Femur (tissue), 1 donor: ENCODE results near the gene ARNT2.

ENCODE experiments used
- DNase-seq: peaks from one replicate; pipeline ENCODE4 v3.0.0-alpha.2; 2017

Gene ARNT2

DNA sequence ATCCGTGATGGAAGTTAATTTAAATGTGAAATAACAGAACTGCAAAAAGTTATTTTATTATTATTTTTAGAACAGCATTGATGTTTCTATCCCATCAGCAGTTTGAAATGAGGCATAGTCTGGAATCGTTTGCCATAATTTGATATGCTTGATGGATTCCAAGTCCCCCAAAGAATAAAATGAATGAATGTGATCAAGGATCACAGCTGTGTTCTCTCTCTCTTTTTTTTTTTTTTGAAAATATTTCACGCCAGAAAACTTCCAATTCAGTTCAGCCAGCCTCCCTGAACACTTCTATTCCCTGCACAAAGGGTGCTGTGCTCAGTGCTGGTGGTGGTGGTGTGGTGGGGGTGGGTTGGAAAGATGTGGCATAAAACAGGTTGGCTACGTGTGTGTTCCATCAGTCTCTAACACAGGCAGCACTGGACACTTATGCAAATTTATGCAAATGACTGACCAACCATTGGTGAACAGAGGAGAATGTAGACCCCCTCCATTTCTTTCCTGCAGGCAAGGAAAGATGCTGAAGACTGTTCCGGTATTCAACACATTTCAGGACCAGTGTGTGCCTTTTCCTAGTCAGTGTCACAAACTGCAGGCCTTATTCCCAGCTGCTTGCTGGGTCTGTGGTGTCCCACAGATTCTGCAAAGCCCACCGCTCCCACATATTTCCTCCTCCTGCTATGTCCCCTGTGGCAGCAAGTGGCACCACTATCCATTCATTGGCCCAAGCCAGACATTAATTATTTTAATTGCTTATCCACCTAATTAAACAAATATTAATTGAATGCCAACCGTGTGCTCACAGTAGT lies 10.6 kb downstream of the ARNT2 start:
- DNase-seq: no peak

DNA sequence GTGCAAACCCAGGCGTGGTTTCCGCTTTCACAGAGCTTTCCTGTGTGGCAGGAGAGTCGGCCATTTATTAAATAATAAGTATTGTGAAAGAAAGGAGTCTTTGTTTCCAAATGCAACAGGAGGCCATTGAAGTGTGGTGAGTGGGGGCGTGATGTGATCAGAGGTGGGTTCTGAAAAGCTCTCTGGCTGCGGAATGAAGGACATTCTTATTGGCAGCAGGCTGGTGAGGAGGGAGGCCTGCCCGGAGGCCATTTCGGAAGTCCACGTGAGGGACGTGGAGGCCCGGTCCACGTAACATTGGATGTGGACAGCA lies 11.1 kb downstream of the ARNT2 start:
- DNase-seq: no peak

DNA sequence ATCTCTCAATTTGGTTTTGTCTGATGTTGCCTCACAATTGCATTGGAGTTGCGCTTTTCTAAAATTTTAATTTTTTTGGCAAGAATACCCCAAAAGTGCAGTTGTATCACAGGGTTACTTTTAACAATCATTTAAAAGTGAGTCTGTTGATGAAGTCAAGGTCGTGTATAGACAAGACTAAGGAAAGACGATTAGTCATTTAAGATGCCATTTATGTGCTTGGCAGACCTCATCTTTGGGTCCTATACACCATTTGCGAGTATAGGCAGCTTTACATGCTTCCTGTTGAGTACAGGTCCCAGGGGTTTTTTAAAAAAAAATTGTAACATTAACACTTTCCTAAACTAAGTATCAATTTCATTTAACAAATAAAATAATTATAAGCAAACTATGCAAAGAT lies 12.5 kb downstream of the ARNT2 start:
- no peak for DNase-seq

GRCh38 chr15:80418892-80419537 lies 14.8 kb downstream of the ARNT2 start:
- no peak for DNase-seq

GRCh38 chr15:80419546-80419945 lies 15.4 kb downstream of the ARNT2 start:
- no peak for DNase-seq

- DNase-seq: no peak
These were observed 16.5 kb downstream of the ARNT2 start for GRCh38 chr15:80420658-80421057.

DNA sequence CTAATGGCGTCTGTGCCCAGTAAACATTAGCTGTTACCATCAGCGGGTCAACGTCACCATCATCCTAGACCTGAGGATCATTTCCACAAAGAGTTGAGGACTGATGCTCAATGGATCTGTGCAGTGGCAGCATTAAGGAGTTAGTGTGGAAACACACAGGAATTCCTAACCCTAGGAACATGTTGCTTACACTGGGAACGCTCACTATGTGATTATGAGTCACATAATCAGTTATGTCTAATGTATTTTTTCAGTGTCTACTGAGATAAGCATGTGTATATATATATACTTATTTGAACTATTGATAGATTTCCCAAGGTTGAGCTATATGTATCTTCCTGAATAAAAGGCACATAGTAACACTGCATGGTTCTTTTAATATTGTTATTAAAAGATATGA lies 19.0 kb downstream of the ARNT2 start:
- no peak for DNase-seq

GRCh38 chr15:80424381-80424780 lies 20.2 kb downstream of the ARNT2 start:
- no peak for DNase-seq

GRCh38 chr15:80426316-80426715 lies 22.1 kb downstream of the ARNT2 start:
- DNase-seq: peak; percentile 11

GRCh38 chr15:80429964-80430363 lies 25.8 kb downstream of the ARNT2 start:
- DNase-seq: no peak

GRCh38 chr15:80431635-80432344 lies 27.6 kb downstream of the ARNT2 start:
- DNase-seq: peak; percentile 8

DNA sequence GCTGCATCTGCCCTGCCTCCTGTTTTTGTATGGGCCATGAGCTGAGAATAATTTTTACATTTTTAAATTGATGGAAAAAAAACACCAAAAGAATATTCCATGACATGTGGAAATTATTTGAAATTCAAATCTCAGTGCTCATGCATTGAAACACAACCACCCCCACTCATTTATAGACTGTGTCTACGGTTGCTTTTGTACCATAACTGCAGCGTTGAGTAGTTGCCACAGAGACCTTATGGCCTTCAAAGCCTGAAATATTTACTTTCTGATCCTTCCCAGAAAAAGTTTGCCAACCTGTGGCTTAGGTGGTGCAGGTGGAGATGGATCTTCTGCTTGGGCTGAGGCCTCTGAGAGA lies 28.1 kb downstream of the ARNT2 start:
- no peak for DNase-seq

DNA sequence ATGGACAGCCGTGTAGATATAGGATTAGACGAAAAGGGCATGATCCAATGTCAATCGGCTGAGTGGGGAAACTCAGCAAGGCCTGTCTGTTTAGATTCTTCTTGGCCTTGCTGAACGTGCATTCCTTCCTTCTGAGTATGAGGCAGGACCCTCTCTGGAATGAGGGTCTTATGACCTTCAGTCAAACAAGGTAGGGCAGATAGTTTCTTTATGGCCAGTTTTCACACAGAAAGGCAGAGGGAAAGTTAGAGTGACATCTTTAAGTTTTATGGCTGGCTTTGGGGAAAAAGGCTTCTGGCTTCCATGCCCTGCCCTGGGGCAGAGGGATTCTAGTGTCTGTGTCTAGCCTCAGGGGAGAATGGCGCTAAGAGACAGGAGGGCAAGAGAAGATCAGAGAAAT lies 29.7 kb downstream of the ARNT2 start:
- no peak for DNase-seq

DNA sequence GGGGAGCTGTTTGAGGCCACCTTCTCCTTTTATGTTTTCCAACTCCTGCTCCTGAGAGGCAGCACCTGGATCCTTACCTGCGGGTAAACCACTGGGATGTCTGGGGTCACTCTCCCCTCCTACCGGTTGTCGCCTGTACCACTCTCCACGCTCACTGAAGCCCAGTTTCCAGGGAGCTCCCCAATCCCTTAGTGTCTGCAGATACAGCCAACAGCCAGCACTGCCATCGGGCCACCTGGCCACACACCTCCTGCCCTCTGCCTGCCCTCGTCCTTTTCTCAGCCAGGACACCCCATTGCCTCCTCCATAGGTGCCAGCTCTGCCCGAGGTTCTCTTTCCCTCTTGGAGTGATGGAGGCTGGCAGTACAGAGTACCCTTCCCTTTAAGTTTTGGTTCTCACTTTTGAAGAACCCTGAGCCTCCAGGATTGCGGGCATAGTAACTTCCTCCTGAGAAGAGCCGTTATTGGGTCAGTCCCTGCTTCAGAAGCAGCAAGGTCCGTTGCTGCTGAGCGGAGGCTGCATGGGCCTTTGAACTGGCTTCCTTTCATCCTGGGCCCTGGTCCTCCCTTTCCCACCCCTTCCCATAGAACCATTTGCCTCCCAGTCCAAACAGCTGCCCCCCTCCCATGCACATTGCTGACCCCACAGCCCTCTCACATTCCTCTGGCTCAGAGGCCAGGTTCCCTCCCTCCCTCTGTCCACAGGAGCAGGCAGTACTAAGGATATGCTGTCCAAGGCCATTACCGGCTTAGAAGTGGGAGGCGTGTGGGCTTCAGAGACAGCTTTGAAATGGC lies 30.9 kb downstream of the ARNT2 start:
- DNase-seq: peak; percentile 15

DNA sequence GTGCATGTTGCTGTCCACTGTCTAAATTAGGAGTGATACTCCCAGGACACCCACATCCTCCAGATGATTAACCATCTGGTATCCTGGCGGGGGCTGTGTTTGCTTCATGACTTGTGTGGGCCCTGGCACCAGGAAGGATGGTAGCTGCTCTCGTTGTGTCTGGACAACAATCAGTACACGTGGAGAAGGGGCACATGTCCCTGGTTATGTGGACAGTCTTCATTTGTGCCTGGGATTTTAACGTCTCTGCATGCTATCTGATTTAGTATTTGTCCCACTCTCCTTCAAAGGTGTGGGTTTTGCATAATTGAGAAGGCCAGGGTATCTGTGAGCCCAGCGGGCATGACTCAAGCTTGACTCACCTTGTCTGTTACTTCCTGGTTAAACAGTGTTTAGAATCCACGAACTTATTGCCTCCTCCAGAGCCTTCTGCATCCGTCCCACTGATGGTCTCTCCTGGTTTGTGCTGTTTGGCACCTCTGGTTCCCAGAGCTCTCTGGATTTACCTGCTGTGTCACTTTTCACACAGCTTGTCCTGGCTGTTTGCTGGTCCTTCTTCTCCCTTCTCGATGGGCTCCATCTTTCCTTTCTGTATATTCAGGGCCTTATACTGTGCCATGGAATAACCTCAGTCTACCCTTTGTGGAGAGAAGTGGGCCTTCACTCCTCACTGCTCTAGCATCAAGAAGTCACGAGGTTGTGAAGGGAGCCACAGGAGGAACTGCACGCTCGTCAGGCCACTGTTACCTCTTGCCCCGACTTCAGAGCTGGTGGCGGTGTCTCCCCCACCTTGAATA lies 32.5 kb downstream of the ARNT2 start:
- peak; percentile 4 for DNase-seq

DNA sequence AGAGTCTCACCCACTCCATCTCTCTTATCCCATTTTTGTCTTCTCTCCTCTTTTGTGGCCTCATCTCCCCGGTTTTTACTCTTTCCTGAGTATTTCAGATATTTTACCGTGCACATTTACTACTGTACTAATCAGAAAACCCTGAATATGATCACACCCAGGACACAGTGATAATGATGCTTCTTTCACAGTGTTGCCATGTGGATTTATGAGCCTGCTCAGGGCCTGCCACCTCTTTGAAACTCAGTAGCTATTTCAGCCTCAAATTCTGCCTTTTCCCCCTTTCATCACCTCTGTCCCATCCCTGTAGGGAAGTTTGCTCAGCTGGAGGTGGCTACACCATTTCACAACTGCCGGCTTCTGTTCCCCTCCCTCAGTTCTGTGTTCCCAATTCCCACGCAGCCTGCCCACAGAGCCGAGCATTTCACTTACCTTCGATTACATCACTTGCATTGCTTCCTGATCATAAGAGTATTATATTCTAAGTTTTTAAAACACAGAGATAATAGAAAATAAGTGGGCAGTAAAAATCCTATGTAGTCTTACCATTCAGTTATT lies 33.2 kb downstream of the ARNT2 start:
- no peak for DNase-seq

GRCh38 chr15:80439140-80439539 lies 35.0 kb downstream of the ARNT2 start:
- no peak for DNase-seq

DNA sequence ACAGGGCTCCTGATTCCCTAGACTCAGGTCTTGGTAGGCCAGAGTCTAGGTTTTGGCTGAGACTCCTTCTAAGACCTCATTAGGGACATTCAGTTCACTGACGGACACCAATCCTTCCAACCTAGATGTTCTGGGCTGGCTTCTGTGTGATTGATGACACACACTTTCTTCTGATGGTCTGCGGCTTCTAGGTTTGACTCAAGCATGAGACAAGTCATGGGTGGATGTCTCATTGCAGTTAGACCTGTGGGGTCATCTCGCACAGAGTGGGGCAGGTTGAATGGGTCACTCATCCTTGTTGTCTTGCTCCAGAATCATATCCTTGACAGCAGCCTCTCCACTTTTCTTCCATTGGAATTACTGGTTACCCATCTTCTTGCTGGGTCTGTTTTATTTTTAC lies 35.8 kb downstream of the ARNT2 start:
- no peak for DNase-seq

- DNase-seq: no peak
These were observed 36.9 kb downstream of the ARNT2 start for GRCh38 chr15:80441041-80441440.

- DNase-seq: no peak
These were observed 37.5 kb downstream of the ARNT2 start for GRCh38 chr15:80441714-80442113.

DNA sequence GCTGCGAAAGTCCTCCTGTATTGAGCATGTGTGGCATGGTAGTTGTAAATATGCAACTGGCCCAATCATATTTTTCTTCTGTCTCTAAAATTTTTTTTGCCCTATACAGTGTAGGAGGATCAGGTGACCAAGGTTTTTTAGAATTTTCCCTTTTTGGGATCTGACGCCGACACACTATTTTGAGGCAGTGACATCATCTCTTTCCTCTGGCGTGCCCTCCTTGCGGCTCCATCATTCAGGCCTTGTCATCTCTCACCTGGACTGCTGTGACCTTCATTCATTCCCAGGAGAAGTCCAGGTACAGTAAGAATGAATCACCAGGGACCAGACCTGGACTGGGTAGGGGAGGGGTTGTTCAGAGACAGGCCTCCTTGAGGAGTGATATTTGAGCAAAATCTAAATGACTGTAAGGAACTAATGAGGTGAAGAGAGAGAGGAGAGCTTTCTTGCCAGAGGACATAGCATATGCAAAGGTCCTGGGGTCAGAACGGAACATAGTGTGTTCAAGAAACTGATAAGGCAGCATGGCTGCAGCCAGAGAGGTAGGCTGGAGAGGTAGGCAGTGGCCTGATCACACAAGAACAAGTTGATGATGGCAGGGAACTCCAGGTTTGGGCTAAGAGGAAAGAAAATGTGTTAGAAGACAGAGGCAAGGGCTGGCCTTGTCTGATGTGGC lies 38.7 kb downstream of the ARNT2 start:
- DNase-seq: no peak
